Measurements from ENCODE around the gene RNF41.

The RNF41 gene

GRCh38 chr12:56160894-56161689 lies 60.6 kb downstream of the RNF41 start:
- POLR2A ChIA-PET = interaction anchor here (1.1 to 3.8 kb wide), 8 partner anchors 8 to 115 kb away, joined by 3 to 14 read pairs (median 6); partner anchors contain the start of genes ESYT1, SMARCC2 and ZC3H10
- CTCF ChIA-PET = interaction anchor here (1.5 to 4.2 kb wide), 4 partner anchors 8 to 42 kb away, joined by 4 to 35 read pairs (median 16); partner anchors contain the start of genes SMARCC2 and ZC3H10
- TF ChIP-seq, protein P1, sequence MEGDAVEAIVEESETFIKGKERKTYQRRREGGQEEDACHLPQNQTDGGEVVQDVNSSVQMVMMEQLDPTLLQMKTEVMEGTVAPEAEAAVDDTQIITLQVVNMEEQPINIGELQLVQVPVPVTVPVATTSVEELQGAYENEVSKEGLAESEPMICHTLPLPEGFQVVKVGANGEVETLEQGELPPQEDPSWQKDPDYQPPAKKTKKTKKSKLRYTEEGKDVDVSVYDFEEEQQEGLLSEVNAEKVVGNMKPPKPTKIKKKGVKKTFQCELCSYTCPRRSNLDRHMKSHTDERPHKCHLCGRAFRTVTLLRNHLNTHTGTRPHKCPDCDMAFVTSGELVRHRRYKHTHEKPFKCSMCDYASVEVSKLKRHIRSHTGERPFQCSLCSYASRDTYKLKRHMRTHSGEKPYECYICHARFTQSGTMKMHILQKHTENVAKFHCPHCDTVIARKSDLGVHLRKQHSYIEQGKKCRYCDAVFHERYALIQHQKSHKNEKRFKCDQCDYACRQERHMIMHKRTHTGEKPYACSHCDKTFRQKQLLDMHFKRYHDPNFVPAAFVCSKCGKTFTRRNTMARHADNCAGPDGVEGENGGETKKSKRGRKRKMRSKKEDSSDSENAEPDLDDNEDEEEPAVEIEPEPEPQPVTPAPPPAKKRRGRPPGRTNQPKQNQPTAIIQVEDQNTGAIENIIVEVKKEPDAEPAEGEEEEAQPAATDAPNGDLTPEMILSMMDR (IDR thresholded peaks at IDR 0.05; ENCODE audit: insufficient read depth, low read length, missing control alignments) = no peak
- H3K4me3 ChIP-seq (ENCODE audit: low read depth, low read length) = peak overlapping the region; percentile 99
- no peak for DNase-seq (ENCODE audit: low read depth, low spot score)

DNA sequence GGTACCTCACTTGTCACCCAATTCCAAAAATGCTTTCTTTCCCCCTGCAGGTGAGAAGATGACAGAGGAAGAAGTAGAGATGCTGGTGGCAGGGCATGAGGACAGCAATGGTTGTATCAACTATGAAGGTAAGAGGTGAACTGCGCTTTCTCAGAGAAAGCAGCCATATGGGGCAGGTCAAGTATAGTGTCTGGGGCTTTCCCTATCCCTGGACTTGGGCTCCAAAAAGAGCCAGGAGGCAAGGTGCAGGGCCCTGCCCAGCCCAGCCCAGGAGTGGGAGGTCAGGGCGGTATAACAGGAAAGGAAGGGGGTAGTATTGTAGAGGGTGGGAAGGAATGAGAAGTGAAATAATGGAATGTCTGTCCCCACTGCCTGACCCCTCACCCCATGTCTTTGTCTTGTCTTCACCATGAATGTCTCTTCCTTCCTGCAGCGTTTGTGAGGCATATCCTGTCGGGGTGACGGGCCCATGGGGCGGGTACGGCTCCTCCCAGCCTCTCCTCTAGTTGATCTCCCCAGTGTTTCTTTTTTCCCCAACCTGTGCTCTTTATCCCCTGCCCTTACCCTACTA lies 61.4 kb downstream of the RNF41 start:
- DNase-seq (ENCODE audit: low read depth, low spot score) = no peak
- POLR2A ChIA-PET = interaction anchor here (1.8 to 3.8 kb wide), 5 partner anchors 9 to 33 kb away, joined by 8 to 23 read pairs (median 14); partner anchors contain the start of genes ESYT1 and SMARCC2
- peak overlapping the region; percentile 99 for H3K4me3 ChIP-seq (ENCODE audit: low read depth, low read length)
- CTCF ChIA-PET = interaction anchor here (0.9 to 4.2 kb wide), 4 partner anchors 29 to 41 kb away, joined by 6 to 35 read pairs (median 18); partner anchors contain the start of genes SMARCC2 and ZC3H10
- TF ChIP-seq, protein P1 (IDR thresholded peaks at IDR 0.05; ENCODE audit: insufficient read depth, low read length, missing control alignments) = no peak

- ChIA-PET POLR2A (interaction anchor here (1.1 to 2.8 kb wide), 8 partner anchors 10 to 112 kb away, joined by 4 to 23 read pairs (median 6); partner anchors contain the start of genes ESYT1, RNF41 and SMARCC2), CTCF (interaction anchor here (0.9 to 4.2 kb wide), 4 partner anchors 29 to 41 kb away, joined by 6 to 35 read pairs (median 14); partner anchors contain the start of genes ESYT1, SMARCC2 and ZC3H10)
- TF ChIP-seq, protein P1 (IDR thresholded peaks at IDR 0.05; ENCODE audit: insufficient read depth, low read length, missing control alignments) = no peak
- no peak for DNase-seq (ENCODE audit: low read depth, low spot score)
- peak overlapping the region; percentile 99 for H3K4me3 ChIP-seq (ENCODE audit: low read depth, low read length)
Observed at GRCh38 chr12:56159482-56160192, 62.1 kb downstream of the RNF41 start.

- ChIA-PET POLR2A (interaction anchor here (0.9 to 2.8 kb wide), 9 partner anchors 29 to 112 kb away, joined by 4 to 23 read pairs (median 5); partner anchors contain the start of genes ESYT1, RNF41, RPL41 and SMARCC2), CTCF (interaction anchor here (0.9 to 4.2 kb wide), 5 partner anchors 25 to 40 kb away, joined by 4 to 35 read pairs (median 6); partner anchors contain the start of genes ESYT1, SMARCC2 and ZC3H10)
- TF ChIP-seq, protein P1 (IDR thresholded peaks at IDR 0.05; ENCODE audit: insufficient read depth, low read length, missing control alignments) = no peak
- peak; percentile 28 for DNase-seq (ENCODE audit: low read depth, low spot score)
- H3K4me3 ChIP-seq (ENCODE audit: low read depth, low read length) = peak overlapping the region; percentile 99
Observed at GRCh38 chr12:56158926-56159461, 62.7 kb downstream of the RNF41 start.

DNA sequence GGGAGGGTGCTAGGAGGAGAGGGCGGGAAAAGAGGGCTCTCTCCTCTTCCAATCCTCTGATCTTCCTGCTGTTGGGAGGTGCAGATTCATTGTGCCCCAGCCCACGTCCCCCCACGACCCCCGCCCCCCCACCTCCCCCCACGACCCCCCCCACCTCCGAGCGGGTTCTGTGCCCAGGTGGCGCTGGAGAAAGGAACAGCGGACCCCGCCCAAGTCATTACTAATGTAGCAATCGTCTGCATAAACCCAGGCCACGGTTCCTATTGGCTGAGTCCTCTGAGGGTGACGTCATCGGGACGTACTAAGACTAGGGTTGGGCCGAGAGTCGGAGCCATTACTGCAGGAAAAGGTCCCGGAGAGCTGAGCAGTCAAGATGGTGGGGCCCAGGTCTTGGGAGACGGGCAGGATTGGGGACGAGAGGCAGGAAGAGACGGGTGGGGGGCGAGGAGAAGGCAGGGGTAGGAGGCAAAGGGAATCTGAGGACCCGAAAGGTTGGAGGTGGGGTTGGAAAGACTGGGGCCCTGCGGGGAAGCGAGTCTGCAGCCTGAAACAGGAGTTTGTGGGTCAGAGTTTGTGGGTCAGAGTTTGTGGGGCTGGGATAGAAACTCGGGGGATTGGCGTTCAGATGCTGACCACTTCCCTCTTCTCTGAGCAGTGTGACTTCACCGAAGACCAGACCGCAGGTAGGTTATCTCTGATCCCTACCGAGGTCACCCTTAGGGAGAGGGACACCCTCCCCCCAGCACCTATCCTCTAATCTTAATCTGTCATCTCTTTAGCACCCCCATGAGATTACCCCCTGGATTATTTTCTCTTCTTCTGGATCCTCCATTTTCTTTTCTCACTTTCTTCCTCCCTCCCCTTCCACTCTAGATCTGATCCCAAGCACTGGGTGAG lies 63.4 kb downstream of the RNF41 start, which contains the start of gene MYL6:
Gene MYL6 (plus strand): TSS at position 331 of the 897 bp plus-strand sequence. CDS start 43 bp downstream, at position 374.
- peak within 1 kb of the TSS; percentile 99 for H3K4me3 ChIP-seq (ENCODE audit: low read depth, low read length)
- DNase-seq (ENCODE audit: low read depth, low spot score) = peak; percentile 86
- TF ChIP-seq, protein P1 (IDR thresholded peaks at IDR 0.05; ENCODE audit: insufficient read depth, low read length, missing control alignments) = no peak
- POLR2A ChIA-PET = interaction anchor here (0.8 to 2.8 kb wide), 11 partner anchors 30 to 111 kb away, joined by 3 to 23 read pairs (median 5); partner anchors contain the start of genes ESYT1, RNF41, RPL41 and SMARCC2
- CTCF ChIA-PET = interaction anchor here (0.9 to 4.2 kb wide), 4 partner anchors 25 to 39 kb away, joined by 4 to 35 read pairs (median 14); partner anchors contain the start of genes ESYT1, SMARCC2 and ZC3H10

Data from AG04449 (cell line).